Measurements from ENCODE around the gene OXCT1. TPM values are rescaled to one million over a fixed set of nuclear protein-coding genes. Genes with fewer than 3 reads are reported as not detected.

OXCT1 gene
- total and polyA plus RNA-seq, 2 experiments from 2014 or later = 12.4 to 16.9 TPM

GRCh38 chr5:41812156-41812555, 58.1 kb downstream of the OXCT1 start:
- H3K4me2 ChIP-seq = no peak overlapping the region

GRCh38 chr5:41809128-41809527, 61.1 kb downstream of the OXCT1 start:
- TF ChIP-seq CTCF (IDR thresholded peaks at IDR 0.05; ENCODE audit: poor library complexity) = no peak
- TF ChIP-seq EZH2 (IDR thresholded peaks at IDR 0.05; ENCODE audit: borderline replicate concordance) = no peak
- TF ChIP-seq EZH2phosphoT487 (IDR thresholded peaks at IDR 0.05; ENCODE audit: low read depth, severe bottlenecking, unreplicated experiment) = no peak
- Histone ChIP-seq H3K4me1 (ENCODE audit: insufficient read depth) (no peaks in the 10 kb centered on the region), H3K4me3 (no peak overlapping the region), H3K27me3 (no peaks in the 10 kb centered on the region), H2AFZ (no peak overlapping the region), H3K36me3 (replicated peaks; ENCODE audit: insufficient read depth, low read depth) (no peaks in the 10 kb centered on the region), H3K27ac (no peak overlapping the region), H3K4me2 (no peak overlapping the region), H3K9me3 (ENCODE audit: low read depth) (no peaks in the 10 kb centered on the region), H3K79me2 (no peaks in the 10 kb centered on the region), H4K20me1 (ENCODE audit: insufficient read depth, poor library complexity, severe bottlenecking) (no peaks in the 10 kb centered on the region), H3K9me2 (replicated peaks; ENCODE audit: insufficient read depth) (no peaks in the 10 kb centered on the region)
- DNase-seq (ENCODE audit: low spot score) = no peak
- 68% methylated on average over 1 of the region's 1 CpG for WGBS (ENCODE audit: low lambda C conversion rate, missing lambda C conversion rate)

More at GRCh38 chr5:41812156-41812555, 58.1 kb downstream of the OXCT1 start:
- no peak overlapping the region for H3K27ac ChIP-seq
- TF ChIP-seq EZH2phosphoT487 (IDR thresholded peaks at IDR 0.05; ENCODE audit: low read depth, severe bottlenecking, unreplicated experiment) = no peak
- no peak for TF ChIP-seq CTCF (IDR thresholded peaks at IDR 0.05; ENCODE audit: poor library complexity)
- TF ChIP-seq EZH2 (IDR thresholded peaks at IDR 0.05; ENCODE audit: borderline replicate concordance) = no peak
- no peak overlapping the region for H2AFZ ChIP-seq
- DNase-seq (ENCODE audit: low spot score) = no peak
- H3K9me3 ChIP-seq (ENCODE audit: low read depth) = no peaks in the 10 kb centered on the region
- no peaks in the 10 kb centered on the region for H3K36me3 ChIP-seq (replicated peaks; ENCODE audit: insufficient read depth, low read depth)
- H3K79me2 ChIP-seq = no peaks in the 10 kb centered on the region
- H3K27me3 ChIP-seq = no peaks in the 10 kb centered on the region
- WGBS (ENCODE audit: low lambda C conversion rate, missing lambda C conversion rate) = 89% methylated on average over 4 of the region's 4 CpGs
- no peaks in the 10 kb centered on the region for H3K4me1 ChIP-seq (ENCODE audit: insufficient read depth)
- no peaks in the 10 kb centered on the region for H3K9me2 ChIP-seq (replicated peaks; ENCODE audit: insufficient read depth)
- no peak overlapping the region for H3K4me3 ChIP-seq
- no peaks in the 10 kb centered on the region for H4K20me1 ChIP-seq (ENCODE audit: insufficient read depth, poor library complexity, severe bottlenecking)

- Histone ChIP-seq H3K36me3 (replicated peaks; ENCODE audit: insufficient read depth, low read depth) (no peaks in the 10 kb centered on the region), H3K9me3 (ENCODE audit: low read depth) (no peaks in the 10 kb centered on the region), H3K27ac (no peak overlapping the region), H3K27me3 (no peaks in the 10 kb centered on the region), H3K4me2 (no peak overlapping the region), H3K4me1 (ENCODE audit: insufficient read depth) (no peaks in the 10 kb centered on the region), H3K9me2 (replicated peaks; ENCODE audit: insufficient read depth) (no peaks in the 10 kb centered on the region), H3K79me2 (no peaks in the 10 kb centered on the region), H4K20me1 (ENCODE audit: insufficient read depth, poor library complexity, severe bottlenecking) (no peaks in the 10 kb centered on the region), H3K4me3 (no peak overlapping the region), H2AFZ (no peak overlapping the region)
- DNase-seq (ENCODE audit: low spot score) = no peak
- TF ChIP-seq EZH2 (IDR thresholded peaks at IDR 0.05; ENCODE audit: borderline replicate concordance) (no peak), EZH2phosphoT487 (IDR thresholded peaks at IDR 0.05; ENCODE audit: low read depth, severe bottlenecking, unreplicated experiment) (no peak), CTCF (IDR thresholded peaks at IDR 0.05; ENCODE audit: poor library complexity) (no peak)
- 86% methylated on average over 3 of the region's 3 CpGs for WGBS (ENCODE audit: low lambda C conversion rate, missing lambda C conversion rate)
Measured at GRCh38 chr5:41808294-41808693, 61.9 kb downstream of the OXCT1 start.

- H3K9me3 ChIP-seq (ENCODE audit: low read depth) = no peaks in the 10 kb centered on the region
- H3K9me2 ChIP-seq (replicated peaks; ENCODE audit: insufficient read depth) = no peaks in the 10 kb centered on the region
- no peak for TF ChIP-seq EZH2phosphoT487 (IDR thresholded peaks at IDR 0.05; ENCODE audit: low read depth, severe bottlenecking, unreplicated experiment)
- no peak for TF ChIP-seq EZH2 (IDR thresholded peaks at IDR 0.05; ENCODE audit: borderline replicate concordance)
- no peak for TF ChIP-seq CTCF (IDR thresholded peaks at IDR 0.05; ENCODE audit: poor library complexity)
- WGBS (ENCODE audit: low lambda C conversion rate, missing lambda C conversion rate) = 95% methylated on average over 2 of the region's 2 CpGs
- no peaks in the 10 kb centered on the region for H3K79me2 ChIP-seq
- DNase-seq (ENCODE audit: low spot score) = no peak
- no peak overlapping the region for H2AFZ ChIP-seq
- no peak overlapping the region for H3K4me3 ChIP-seq
- no peaks in the 10 kb centered on the region for H3K36me3 ChIP-seq (replicated peaks; ENCODE audit: insufficient read depth, low read depth)
- no peak overlapping the region for H3K4me2 ChIP-seq
- no peaks in the 10 kb centered on the region for H4K20me1 ChIP-seq (ENCODE audit: insufficient read depth, poor library complexity, severe bottlenecking)
- H3K27ac ChIP-seq = no peak overlapping the region
- H3K27me3 ChIP-seq = no peaks in the 10 kb centered on the region
- peaks cover 31% of the 10 kb centered on the region for H3K4me1 ChIP-seq (ENCODE audit: insufficient read depth)
Measured at GRCh38 chr5:41797662-41798061, 72.6 kb downstream of the OXCT1 start.
